Bone marrow (tissue), 2 donors: ENCODE measurements around the gene KASH5.
"Not testable (repeated sequence)": the region's sequence is repeated elsewhere in the genome, so short reads cannot be mapped to it uniquely, and the experiment has no call there.

ENCODE experiments used
- DNase-seq, 2 donors: peaks; one replicate each; lab custom pipeline; 2025; lab: John Stamatoyannopoulos, UW

Gene KASH5

DNA sequence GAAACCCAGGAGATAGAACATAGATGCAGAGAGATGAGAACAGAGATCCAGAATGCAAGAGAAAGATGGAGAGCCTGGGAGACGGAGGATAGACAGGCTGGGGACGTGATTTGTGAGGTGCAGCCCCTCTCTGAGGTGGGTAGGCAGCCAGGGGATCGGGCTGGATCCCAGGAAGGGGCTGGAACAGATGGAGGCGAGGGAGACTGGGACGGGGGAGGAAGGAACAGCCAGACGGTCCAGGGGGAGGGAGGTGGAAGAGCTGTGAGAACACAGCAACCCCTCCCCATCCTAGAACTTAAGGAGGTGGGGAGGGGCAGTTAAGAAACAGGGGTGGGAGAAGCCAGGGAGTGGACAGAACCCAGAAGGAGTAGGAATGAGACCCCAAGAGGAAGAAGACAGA lies 50.2 kb downstream of the KASH5 start:
- DNase-seq = no peak

GRCh38 chr19:49439836-49440235 lies 51.8 kb downstream of the KASH5 start:
- no peak for DNase-seq

DNA sequence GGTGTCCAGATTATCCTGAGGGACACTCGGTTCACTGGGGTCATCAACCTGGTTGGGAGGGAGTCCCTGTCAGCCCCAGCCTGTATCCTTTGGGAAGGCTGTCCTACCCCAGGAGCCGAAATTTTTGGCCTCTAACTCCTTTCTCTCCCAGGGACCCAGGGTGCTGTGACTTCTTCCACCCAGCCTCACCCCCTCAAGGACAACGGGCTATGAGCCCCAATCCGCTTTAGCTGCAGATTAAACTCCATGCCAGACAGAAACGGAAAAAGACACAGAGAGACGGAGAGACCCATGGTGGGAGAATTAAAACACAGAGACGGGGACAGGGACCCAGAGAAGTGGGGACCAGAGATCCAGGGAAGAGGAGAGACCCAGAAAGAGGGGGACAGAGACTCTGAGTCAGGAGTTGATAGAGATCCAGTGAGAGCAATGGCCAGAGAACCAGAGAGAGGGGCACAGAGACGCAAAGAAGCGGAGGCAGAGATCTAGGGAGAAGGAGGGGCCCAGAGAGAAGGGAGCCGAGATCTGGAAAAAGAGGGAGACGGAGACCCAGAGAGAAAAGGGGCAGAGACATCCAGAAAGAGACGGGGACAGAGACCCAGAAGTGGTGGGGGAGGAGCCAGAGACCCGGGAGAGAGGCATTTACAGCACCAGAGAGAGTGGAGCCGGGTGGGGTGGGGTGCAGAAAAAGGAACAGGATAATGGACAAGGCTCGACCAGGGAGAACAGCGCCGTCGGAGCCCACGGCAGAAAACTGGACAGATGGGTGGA lies 52.6 kb downstream of the KASH5 start:
- DNase-seq = no peak

GRCh38 chr19:49441210-49441959 lies 53.3 kb downstream of the KASH5 start, which contains the start of gene SLC17A7:
SLC17A7 (minus strand) TSS chr19:49441527; CDS start chr19:49441379, 148 bp downstream.
- no peak for DNase-seq

GRCh38 chr19:49441960-49442350 lies 53.9 kb downstream of the KASH5 start:
- DNase-seq = no peak

GRCh38 chr19:49442354-49442753 lies 54.3 kb downstream of the KASH5 start:
- no peak for DNase-seq

DNA sequence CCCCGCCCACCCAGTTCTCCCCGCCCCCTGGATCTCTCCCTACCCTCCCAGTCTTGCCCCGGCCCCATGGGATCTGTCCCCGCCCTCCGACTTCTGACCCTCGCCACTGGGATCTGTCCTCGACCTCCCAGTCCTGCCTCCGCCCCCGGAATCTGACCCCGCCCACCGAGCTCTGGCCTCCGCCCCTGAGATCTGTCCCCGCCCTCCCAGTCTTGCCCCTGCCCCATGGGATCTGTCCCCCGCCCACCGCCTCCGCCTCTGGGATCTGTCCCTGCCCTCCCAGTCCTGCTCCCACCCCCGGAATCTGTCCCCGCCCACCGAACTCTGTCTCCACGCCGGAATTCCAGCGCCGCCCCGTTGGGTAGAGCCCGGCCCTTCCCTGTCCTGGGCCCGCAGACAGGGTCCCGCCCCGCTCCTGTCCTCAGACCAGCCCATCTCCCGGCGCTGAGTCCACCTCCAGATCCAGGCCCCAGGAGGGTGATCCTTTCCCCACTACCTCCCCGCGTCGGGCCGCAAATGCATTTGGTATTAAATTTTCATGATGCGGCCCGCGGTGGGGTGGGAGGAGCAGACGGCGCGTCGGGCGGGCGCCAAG lies 54.8 kb downstream of the KASH5 start:
- peak in 1 of 2 donors; percentile 64 for DNase-seq

DNA sequence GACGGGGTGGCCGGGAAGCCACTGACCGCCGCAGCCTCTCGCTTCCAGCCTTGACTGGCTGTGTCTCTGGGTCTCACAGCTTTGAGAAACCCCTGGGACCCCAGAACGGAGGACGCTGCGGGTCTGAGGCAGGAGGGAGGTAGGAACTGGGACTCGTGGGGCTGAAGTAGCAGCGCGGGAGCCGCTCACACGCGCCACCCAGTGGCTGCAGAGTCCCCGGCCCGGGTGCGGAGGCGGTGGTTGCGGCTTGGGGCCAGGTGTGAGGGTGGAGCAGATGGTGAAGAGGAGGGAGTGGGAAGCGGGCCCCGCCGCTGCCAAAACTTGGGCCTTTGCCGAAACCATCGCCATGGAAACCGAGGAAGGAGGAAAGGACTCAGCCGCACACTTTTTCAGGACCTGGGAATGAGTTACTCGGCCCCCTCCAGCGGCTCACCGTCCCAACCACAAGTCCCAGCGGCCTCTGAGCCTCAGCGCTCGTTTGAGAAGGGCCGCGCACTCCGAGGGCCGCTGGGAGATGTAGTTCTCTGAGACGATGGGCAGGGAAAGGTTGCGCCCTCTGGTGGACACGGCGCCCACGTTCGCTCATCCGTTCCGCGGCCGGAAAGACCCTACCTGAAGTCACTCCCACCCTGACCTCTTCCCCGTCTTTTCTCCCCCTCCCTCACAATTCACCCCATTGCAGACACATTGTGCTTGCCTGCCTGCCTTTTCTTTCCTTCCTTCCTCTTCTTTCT lies 55.5 kb downstream of the KASH5 start:
- peak; percentile 91 to 98 for DNase-seq

- not testable (repeated sequence) for DNase-seq
Observed at GRCh38 chr19:49444100-49444700, 56.2 kb downstream of the KASH5 start.

GRCh38 chr19:49445997-49446396 lies 57.9 kb downstream of the KASH5 start:
- DNase-seq = no peak

DNA sequence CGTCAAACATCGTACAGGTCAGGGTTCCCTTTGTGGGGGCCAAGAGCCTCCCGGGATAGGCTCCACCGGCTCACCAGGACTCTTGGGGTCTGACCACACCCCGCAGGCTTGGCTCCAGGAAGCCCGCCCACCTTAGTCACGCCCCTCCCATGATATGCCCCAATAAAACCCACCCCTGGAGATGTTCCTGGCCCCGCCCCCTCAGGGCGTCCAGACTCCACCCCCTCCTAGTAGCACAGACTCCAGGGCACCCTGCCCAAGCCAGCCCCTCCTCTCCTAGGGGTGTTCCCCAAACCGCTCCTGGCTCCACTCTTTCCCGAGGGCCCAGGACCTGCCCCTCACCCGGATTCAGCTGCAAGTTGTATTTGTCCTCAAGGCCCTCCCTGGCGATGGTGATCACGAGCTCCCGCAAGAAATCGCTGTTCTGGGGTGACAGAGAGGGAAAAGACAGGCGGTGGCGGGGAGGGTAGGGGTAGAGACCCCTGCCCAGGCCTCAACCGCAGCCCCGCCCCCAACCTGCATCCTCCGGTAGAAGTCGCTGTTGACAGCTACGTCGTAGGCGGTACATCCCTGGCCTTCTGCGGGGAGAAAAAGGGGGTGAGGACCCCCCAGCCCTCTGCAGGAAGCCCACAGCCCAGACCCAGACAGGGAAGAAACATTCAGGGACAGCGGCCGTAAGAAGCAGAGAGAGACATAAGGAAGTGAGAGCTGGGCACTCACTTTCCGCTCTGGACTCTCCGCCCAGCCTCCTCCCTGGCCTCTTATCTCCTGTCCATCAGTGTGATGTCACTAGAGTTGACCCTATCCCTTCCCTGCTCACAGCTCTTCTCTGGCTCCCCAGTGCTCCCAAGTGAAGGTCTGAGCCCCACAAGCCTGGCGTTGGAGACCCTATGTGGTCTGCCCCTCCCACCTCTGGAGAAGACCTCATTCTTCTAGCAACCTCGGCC lies 59.7 kb downstream of the KASH5 start:
- no peak for DNase-seq

- no peak for DNase-seq
Observed at GRCh38 chr19:49448432-49448786, 60.4 kb downstream of the KASH5 start.

DNA sequence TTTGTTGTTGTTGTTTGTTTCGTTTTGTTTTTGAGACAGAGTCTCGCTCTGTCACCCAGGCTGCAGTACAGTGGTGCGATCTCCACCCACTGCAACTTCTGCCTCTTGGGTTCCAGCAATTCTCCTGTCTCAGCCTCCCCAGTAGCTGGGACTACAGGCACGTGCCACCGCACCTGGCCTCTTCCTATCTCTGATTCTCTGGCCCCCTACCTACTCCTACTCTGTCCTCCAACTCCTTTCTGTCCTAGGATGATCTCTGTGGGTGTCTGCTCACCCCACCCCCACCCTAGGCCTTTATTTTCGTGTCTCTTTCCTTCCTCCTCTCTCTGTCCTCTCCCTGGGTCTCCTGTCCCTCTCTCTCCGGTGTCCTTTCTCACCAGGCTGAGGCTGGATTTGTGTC lies 62.4 kb downstream of the KASH5 start:
- DNase-seq = no peak

GRCh38 chr19:49451430-49452181 lies 63.6 kb downstream of the KASH5 start, which contains the start of gene PIH1D1:
PIH1D1 (minus strand) TSS chr19:49451814; CDS start chr19:49451574, 240 bp downstream.
- peak; percentile 72 to 99 for DNase-seq

DNA sequence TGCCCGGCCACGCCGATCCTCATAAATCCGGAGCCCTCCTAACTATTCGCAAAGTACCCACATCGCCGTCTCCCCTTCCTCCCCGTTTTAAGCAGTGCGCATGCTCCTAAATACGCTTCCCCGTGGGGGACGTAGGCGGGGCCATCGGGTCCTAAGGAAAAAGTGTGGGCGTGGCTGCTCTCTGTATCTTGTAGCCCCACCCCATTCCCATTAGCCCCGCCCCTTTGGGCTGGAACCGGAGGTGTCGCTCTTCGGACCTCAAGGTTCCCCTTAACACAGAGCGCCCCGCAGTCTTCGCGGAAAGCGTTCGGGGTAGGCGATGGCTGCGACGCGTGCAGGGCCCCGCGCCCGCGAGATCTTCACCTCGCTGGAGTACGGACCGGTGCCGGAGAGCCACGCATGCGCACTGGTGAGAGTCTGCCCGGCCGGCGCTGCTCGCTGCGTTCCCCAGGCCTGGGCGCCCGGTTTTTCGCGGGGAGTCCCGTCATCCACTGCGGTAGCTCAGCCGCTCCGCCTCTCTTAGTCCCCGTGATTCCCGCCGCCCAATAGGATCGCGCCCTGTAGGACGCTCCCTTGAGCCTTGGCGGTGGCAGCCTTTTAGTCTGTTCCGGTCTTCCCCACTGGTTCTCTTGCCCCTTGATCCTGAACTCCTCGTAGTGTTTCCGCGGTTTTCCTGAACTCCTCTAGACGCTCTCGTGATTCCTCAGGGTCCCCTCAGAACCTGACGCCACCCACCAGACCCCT lies 65.1 kb downstream of the KASH5 start, which contains the start of gene ALDH16A1:
TSS of gene ALDH16A1 (plus strand) at position 213 of the 744 bp plus-strand sequence. CDS start at position 320, 107 bp downstream.
- peak; percentile 98 for DNase-seq

GRCh38 chr19:49453757-49454240 lies 65.8 kb downstream of the KASH5 start:
- no peak for DNase-seq

DNA sequence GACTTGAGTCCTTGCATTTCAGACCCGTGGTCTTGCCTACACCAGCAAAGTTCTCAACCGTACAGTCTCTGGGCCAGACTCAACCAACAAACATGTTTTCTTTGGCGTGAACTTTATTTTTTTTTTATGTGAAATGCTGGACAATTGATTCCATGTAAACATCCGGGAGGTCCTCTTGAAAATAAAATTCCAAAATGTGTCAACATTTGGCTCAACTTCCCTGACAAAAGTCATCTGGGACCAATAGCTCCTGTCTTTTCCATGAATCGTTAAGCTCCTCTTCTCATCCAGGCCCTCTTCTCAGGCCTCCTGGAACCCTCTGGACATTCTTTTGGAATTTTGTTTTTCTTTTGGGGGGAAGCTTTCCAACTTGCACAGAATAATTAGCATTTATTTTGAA lies 67.7 kb downstream of the KASH5 start:
- DNase-seq = no peak

- DNase-seq = no peak
Observed at GRCh38 chr19:49456326-49456725, 68.3 kb downstream of the KASH5 start.

- no peak for DNase-seq
Observed at GRCh38 chr19:49458567-49458903, 70.5 kb downstream of the KASH5 start.
